HG03139 (cell line): ENCODE results near the gene SMO.
A peak's percentile ranks its signal among the peaks of the same experiment; 100 is the strongest.

Experiments used
- ATAC-seq: cut with Tn5 transposase; IDR thresholded peaks from one replicate; pipeline ENCODE4 v1.9.1; 2021; ENCODE audit not compliant: unreplicated experiment

The SMO gene

DNA sequence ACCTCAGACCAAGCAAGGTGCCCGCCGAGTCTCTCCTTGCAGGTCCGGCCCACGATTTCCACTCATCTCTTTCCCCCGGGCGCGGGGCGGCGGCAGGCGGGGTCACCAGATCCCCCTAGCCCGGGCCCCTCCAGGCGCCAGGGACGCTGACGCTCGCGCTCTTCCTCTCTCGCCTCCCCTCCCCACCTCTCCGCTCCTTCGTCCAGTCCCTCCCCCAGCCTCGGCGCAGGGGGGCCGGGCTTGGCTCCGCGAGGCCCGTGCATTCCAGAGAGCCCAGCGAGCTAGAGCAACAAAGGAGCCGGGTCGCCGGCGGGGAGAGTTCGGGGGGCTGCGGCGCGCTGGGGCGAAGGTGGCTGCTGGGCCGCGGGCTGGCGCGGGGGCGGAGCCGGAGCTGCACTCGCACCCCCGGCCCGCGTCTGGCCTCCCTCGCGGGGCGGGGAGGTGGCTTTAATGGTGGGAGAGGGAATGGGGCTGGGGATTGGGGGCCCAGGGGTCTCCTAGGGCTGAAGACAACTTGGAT is at the start of gene SMO:
Gene SMO, plus strand, starts transcription at position 262 of the 520 bp plus-strand sequence. CDS start 519 bp downstream, outside the sequence.
- ATAC-seq, result no peak

DNA sequence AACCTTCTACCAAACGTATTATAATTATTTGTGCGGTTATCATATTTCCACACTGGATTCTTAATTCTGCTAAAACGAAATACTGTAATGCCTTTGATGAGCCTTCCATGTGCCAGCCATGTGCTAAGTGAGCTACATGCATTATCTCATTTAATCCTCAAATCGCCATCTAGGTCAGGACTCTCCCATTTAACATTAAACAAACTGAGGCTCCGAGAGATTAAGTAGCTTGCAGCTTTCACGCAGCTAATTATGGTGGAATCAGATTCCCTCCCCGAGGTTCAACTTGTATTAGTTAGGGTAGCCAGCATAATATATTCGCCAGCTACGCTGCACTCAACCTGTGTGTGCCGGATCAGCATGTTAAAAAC is 44.7 kb upstream of the SMO start:
- ATAC-seq, result no peak

DNA sequence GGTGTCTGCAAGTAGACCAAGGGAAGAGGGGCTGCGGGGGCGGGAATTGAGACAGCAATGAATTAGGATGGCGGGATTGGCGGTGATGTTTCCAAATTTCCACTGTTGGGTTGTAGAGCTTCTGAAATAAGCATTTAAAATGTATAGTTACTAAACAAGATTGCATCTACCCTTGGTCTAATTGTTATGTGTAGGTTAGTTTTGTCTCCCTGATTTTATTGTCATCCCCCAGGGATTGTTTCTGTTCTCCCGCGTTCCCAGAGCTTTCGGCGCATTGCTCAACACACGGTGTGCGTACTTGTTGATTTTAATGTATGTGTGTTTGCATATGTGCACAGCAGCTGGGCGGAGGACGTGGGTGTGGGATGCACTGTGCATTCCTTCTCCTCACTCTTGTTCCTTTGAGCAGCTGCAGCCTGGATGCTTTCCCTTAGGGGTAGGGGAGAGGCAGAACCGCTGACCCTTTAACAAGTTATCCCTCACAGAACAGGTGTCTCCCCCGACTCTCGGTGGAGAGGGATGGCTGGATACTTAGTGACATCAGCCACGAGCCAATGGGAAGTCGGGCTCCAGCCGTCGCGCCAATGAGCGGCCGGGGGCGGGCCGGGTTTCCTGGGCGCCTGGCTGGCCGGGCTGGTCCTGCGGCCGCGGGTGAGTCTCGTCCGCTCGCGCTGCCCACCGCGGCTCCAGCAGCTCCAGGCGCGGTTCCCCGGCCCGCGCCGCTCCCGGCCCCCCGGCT is 44.2 kb upstream of the SMO start, which contains the start of gene TSPAN33:
Gene TSPAN33, plus strand, starts transcription at position 613 of the 739 bp plus-strand sequence. CDS start 274 bp downstream, outside the sequence.
- ATAC-seq, result peak; percentile 72

DNA sequence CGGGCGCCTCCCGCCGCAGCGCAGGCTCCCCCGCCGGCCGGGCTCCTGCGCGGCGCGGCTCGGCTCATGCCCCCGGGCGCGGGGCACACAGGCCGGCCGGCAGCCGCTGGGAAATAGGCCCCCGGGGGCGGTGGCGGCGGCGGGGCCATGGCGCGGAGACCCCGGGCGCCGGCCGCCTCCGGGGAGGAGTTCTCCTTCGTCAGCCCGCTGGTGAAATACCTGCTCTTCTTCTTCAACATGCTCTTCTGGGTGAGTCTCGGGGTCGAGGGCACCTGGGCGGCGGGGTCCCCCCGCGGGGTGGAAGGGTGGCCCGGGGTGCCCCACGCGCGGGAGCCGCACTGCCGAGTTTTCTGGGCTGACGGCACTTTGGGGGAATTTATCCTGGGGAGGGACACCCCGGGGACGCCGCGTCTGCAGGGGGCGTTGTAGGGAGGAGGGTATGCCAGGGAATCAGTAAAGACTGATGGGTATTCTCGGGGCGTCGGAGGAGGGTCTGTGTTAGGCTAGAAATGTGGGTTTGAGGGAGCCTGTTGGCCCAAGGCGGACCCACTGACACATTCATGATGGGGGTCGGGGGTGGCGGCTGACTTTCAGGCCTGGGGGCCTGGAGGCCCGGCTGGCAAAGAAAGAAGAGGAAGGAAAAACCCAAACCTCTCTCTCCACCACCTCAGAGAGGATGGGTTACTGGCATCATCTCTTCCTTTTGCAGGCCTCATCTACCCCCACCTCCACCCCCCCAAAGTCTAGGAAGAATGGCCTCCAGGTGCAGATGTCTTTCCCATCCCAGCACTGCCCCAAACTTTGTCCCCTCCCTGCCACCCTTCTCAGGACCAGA is 43.4 kb upstream of the SMO start:
- no peak for ATAC-seq

DNA sequence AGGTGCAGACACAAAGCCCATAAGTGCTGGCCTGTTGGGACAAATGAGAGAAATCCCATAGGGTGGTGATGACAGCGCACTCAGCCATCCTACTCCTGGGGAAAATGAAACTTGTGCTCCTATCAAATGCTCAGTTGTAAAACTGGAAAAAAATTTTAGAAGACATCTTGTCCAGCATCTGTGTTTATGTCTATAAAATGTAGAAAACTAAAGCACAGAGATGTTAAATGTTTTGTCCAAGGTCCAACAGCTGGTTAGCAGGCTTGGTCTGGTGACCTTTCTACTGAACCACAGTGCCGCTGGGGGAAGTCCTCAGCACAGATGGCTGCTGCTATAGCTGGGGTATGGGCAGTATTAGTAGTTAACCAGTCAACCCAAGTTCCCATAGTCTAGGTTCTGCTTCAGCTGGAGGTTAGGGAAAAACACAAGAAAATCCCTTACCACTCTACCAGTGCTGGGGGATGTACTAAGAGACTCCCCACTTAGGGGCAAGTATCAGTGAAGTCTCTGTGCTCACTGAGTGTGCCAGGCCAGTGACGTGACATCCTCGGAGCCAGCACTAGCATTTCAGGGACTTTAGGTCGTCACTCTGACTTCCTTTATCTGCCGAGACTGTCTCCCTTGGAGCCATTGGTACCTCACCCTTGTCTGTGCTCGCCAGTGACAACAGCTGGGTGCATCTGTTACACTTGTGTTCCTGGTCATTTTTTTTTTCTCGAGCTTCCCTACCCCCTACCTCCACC is 42.0 kb upstream of the SMO start:
- peak; percentile 43 for ATAC-seq

DNA sequence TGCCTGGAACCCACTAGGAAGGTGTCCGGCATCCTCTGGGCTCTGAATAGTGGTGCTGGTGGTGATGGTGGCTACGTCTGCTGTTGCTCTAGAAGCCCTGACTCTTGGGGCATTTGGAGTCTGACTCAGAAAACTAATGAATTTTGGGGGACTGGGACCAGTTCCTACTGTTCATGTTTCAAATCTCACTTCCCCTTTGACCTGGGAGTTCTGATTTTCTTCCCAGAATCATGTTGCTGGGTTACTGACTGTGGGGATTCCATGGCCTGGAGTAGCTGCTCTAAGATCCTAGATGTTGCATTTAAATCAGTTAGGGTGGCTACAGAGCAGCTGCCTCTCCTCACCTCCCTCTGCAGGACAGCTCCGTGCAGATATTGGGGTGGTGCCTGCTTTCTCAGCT is 40.7 kb upstream of the SMO start:
- ATAC-seq, result no peak

DNA sequence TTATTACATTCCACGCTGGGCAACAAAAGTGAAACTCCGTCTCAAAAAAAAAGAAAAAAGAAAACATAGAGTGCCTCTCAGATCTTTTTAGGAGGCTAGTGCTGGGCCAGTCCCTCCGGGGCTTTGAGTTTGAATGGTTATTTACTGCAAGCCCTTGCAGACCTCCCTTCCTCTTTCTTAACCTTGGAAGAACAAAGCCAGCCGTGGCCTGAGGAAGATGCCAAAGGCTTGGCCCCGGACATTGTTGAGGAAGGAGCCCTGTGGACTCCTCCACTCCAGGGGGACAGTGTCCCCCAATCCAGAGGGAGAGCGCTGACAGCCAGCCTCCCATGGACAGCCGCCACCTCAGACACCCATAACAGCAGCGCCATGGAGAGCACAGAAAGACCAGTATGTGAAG is 38.9 kb upstream of the SMO start:
- no peak for ATAC-seq

DNA sequence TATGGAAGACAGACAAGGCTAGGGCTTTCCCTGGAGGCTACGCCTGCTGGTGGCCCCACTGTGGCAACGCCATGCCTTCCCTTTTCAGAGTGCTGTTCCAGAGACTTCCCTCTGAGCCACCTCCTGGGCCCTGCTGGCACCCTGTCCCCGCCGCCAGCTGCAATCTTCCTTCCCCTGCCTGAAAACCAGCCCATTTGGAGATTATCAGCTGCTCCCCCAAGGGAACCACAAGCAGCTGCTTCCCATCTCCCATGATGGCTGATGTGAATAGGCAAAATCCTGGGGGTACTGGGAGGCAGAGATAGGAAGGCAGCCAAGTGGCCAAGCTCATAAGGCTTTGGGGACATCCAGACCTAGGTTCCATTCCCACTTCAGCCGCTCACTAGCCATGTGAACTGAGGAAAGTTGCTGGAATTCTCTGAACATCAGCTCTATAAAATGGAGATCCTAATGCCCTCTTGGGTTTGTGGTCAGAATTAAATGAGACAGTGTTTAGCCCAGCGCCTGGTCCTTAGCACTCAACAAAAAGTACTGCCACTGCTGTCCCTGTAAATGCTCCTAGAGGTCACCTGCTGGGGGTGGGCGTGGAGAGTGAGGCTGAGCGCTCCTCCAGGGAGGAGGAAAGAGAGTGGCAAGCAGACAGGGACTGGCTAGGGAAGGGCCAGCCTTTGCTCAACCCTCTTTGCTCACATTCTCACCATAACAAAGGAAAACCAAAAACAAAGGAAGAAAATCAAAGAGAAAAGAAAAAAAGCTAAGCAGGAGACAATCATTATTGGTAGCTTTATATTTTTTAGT is 38.0 kb upstream of the SMO start:
- ATAC-seq, result no peak

DNA sequence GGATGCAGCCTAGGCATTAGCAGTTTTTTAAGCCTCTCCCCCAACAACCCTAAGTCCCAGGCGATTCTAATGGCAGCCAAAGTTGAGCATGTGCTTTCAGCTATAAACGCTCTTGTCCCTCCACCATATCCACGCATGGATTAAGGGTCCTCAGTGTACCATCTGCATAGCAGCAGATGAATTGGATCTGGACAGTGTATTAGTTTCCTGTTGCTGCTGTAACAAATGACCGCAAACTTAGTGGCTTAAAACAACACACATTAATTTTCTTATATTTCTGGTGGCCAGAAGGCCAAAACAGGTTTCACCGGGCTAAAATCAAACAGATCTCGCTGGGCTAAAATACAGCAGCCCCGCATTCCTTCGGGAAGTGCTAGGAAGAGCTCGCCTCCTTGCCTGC is 30.8 kb upstream of the SMO start:
- ATAC-seq, result no peak

DNA sequence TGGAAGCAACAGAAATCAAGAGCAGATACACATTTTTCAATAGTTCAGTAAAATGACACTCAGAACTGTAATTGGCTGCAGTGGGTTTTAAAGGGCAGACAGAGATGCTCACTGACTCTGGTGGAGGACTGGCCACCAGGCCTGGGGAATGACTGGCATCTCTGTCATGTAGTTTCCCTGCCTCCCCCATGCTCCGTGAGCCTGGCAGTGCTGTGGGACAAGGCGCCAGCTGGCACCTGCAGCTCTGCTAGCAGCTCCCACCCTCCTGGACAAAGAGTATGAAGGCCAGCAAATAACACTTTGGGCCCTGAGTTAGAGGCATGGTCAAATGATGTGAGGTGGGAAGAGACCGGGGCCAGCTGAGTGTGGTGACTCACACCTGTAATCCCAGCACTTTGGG is 28.9 kb upstream of the SMO start:
- no peak for ATAC-seq

DNA sequence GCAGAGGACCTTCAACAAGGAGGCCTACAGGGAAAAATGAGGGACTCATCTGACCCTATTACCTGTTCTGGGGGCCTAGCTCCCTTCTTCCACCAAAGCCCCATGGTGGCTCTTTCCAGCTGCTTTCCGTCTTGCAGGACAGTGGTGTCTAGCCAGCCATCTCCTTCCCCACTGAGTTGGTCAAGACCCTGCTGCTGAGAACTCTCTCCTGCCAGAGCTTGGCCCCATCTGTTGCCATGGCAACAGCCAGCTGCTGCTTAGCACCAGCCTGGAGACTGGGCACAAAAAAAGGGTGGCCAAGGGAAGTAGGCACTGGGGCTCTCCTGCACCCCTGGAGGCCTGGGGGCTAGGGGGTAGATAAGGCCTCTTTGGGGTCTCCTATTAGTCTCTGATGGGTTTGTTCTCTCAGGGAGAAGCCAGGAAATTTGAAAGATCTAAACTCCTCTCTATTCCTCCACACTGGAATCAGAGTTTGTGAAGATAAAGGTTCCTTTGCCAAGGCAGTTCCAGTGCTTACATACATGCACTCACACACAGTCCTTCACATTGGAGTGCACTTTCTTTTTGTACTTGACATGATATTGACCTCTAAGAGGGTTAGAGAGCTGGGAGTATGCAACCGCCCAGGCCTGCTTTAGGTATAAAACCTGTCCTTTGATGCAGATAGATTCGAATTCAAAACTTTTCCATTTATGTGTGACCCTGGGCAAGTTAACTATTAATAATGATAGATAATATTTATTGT is 28.1 kb upstream of the SMO start:
- ATAC-seq, result no peak

DNA sequence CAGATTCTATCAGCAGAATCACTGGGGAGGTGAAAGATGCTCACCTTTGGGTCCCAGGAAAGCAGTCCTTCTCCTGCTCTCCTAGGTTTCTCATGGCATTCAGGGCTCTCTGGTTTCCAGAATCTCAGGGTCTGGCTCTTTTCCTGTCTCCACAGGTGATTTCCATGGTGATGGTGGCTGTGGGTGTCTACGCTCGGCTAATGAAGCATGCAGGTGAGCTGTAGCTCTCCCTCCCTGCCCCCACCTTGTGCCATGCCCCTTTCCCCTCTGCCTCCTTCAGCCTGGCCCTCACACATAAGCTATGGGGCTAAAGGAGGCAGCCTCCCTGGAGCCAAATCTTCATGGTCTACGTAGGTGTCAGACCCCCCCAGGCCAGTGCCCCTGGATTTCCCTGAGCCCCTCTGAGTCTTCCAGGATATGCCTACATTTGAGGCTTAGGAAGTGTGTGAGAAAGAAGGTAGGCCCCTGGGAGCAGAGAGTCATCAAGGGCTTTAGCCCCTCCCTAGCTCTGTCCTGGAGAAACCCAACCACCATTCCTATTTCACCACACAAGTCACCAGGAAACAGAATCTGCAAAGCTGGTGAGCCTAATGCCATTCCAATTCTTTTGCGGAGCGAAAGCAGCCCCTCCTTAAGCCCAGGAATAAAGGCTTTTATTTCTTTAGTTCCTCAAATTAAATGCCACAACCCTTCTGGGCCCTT is 26.8 kb upstream of the SMO start:
- ATAC-seq, result no peak

DNA sequence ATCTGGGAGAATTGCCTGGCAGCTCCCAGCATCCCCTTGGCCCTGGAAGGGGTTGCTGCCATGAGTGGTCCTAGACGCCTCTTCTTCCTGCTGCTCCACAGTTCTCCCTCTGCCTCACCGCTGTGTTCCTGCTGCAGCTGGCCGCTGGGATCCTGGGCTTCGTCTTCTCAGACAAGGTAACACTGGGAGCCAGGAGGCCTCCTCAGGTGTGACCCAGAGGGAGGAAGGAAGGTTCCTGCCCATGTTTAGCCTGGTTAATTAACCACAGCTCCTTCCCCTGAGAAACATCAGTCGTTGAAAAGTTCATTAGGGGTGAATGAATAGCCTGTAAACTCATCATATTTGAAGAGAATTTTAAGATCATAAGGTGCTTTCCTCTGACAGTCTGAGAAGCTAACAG is 25.7 kb upstream of the SMO start:
- ATAC-seq, result no peak

DNA sequence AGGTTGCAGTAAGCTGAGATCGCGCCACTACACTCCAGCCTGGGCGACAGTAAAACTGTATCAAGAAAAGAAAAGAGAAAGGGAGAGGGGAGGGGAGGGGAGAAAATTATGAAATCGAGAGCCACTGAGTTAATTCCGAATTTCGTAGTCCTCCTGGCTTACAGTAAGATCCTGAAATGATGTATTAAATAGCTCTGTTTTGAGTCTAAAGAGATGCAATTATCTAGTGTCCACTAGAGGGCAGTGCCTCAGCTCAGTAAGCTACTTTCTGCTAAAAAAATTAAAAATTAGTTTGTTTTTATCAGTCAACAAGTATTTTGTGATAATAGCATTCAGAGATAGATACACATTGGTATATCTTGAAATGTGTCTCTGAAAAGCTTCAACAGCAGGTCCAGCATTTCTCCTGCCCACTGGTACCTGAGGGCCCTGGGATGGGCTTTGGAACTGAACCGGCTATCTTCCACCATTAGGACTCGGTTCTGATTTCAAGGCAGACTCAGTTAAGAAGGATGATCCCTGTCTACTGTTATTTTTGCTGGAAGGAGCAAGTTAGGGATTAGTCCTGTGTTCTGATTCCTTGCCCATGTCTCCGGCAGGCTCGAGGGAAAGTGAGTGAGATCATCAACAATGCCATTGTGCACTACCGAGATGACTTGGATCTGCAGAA is 24.4 kb upstream of the SMO start:
- ATAC-seq, result no peak

DNA sequence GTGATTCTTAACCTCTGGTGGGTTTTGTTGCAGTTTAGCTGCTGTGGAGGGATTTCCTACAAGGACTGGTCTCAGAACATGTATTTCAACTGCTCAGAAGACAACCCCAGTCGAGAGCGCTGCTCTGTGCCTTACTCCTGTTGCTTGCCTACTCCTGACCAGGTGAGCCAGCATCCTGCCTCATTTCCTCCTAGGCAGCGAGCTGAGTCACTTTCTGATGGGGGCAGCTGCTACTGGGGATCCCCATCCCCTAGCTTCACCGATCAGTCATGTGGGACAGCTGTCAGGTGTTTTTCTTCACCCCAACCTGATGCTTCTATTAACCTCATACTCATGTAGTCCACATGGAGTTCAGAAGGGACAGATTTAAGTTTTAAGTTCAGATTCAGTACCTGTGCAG is 21.7 kb upstream of the SMO start:
- ATAC-seq, result no peak

DNA sequence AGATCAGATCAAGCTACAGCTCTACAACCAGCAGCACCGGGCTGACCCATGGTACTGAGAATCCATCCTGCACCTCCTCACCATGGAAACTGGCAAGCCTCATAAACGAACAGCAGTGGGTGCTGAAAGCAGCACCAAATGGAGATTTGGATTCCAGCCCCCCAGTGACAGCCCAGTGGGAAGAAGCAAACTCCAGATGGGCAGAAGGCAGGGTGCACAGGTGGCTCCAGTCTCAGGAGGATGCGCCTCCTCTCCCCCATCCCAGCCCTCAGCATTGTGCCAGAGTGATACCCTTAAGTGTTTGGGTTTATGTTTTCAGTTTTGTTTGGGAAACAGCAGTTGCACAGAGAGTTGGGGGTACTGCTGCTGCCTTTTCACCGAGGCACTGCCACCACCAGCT is 20.6 kb upstream of the SMO start:
- ATAC-seq, result no peak

DNA sequence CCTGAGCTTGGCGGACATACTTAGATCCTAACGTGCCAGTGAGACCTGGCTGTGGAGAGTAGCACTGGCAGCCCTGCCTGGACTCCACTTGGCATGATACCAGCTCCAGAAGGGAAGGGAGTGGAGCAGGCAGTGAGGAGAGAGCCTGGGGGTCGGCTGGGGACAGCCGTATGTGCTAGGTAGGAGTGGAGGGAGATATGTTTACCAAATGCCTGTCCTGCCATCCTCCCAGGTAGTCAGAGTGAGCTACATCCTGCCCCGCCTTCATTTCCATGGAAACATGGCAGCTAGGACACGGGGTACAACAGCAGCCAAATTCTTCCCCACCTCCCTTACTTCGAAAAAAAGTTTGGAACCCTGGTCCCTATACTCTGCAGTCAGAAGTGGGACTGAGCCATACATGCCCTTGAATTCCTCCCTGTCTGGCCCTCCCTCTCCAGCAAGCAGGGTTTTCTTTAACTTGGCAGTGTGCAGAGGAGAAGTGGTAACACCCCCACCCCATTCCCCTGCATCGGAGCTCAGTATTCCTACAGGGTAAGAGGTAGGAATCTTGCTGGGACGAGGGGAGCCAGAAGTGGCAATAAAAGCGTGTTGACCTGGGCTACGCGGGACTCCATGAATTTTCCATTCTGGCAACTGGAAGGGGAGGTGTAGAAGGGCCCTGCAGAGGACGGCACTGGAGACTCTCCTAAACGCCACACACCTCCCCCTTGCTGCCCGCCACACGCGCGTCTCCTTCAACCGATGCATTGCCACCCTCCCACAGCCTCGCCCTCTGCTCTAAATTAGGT is 20.0 kb upstream of the SMO start:
- ATAC-seq, result no peak

DNA sequence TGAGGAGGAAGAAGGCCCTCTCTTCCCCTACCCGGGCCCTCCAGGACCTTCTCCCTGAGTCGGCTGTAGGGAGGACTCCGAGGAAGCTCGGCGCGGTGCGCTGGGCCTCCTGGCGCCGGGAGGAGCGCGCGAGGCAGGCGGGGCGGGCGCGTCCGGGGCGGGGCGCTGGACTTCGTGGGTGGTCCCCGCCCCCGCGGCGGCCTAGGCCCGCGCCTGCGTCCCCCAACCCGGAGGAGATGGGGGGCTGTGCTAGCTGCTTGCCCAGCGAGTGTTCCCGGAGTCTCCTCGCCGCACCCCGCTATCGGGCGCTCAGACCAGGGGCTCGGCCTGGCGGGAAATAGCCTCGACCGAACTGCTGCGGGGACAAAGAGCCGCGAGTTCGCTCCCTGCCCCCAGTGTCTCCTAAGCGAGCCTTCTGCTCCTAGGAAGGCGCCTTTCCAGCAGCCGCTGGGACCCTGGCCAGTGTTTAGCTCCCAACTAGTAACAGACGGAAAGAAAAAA is 19.2 kb upstream of the SMO start:
- ATAC-seq, result no peak
